Ovary (tissue), 9 donors: ENCODE data around the gene MEN1. TPM values are rescaled to one million over a fixed set of nuclear protein-coding genes. Genes with fewer than 3 reads are reported as not detected.

ENCODE experiments used
- DNase-seq, 5 donors: peaks; one replicate each; pipeline ENCODE4 v3.0.0-alpha.2; 2019 to 2020
- H3K27ac ChIP-seq, 2 donors: fragments of 200-600 bp; one replicate each; pipeline versions ENCODE4 v1.5.1 to v1.8.0; 2019 to 2022
- H3K27me3 ChIP-seq: fragments of 200-600 bp; one replicate; pipeline ENCODE4 v1.8.0; 2022
- H3K36me3 ChIP-seq: fragments of 200-600 bp; sonication (generic); one replicate; pipeline ENCODE4 v1.5.1; 2019
- H3K4me1 ChIP-seq: one replicate; pipeline ENCODE4 v1.8.1; 2013; ENCODE audit warnings: mild to moderate bottlenecking, moderate library complexity; ENCODE audit not compliant: insufficient read depth
- H3K4me3 ChIP-seq: fragments of 200-600 bp; sonication (generic); one replicate; pipeline ENCODE4 v1.5.1; 2017
- H3K9me3 ChIP-seq, 2 donors: fragments of 200-600 bp in 1 of 2; sonication (generic) in 1 of 2; one replicate each; pipeline versions ENCODE4 v1.5.1 to v1.8.1; 2013 to 2019; ENCODE audit warnings: mild to moderate bottlenecking in 1 of 2, moderate library complexity in 1 of 2
- EP300 ChIP-seq: sonication (generic); formaldehyde crosslinking; IDR thresholded peaks from one replicate; pipeline ENCODE4 v1.6.1; 2017; ENCODE audit warnings: antibody characterized with exemption
- POLR2A ChIP-seq: fragments of 450-650 bp; IDR thresholded peaks from one replicate; pipeline ENCODE4 v1.6.1; 2017; ENCODE audit warnings: antibody characterized with exemption, mild to moderate bottlenecking, moderate library complexity
- WGBS, 3 donors: extraction: QIAGEN DNeasy Blood & Tissue Kit in 1 of 3; methylation state at CpG; one replicate each; pipeline versions ENCODE4 v1.1.5 to v1.1.7; 2013 to 2017; 5-methylcytosine and 5-hydroxymethylcytosine counted together
- intact Hi-C, 4 donors: fragments of 100-400 bp; cut with DNase I; formaldehyde crosslinking; loops; one replicate each; pipeline versions ENCODE4 v1.11.0 to v1.15.1; 2022 to 2023
- polyA plus RNA-seq, 2 donors: library from polyadenylated mRNA; stranded (reverse); fragments of 200-250 nt in 1 of 2; fragments of 350-450 nt in 1 of 2; fragmentation: Illumina TruSeq in 1 of 2; extraction: RNeasy Lipid Tissue Mini Kit (QIAGEN cat#74804) in 1 of 2; gene quantifications; one replicate each; pipeline ENCODE4 v1.2.3, GENCODE V29; 2013 to 2014
- total RNA-seq, 7 donors: library from RNA; depleted of rRNA in 2 of 7; stranded (reverse); fragments of >200 nt in 2 of 7; fragmentation: NEBNext Ultra II Directional in 3 of 7; extraction: Animal tissue kit (Norgen Biotek cat#: 25700) in 3 of 7; gene quantifications; one replicate each; pipeline versions ENCODE4 v1.1.0 to v1.2.4, GENCODE V29; 2016 to 2023
- TF ChIP-seq, protein P1 (sequence below), 3 donors: fragments of 450-650 bp in 2 of 3; fragments of 200-600 bp in 1 of 3; IDR thresholded peaks; one replicate each; pipeline versions ENCODE4 v1.5.1 to v1.8.0; 2016 to 2022; ENCODE audit warnings: antibody characterized with exemption in 3 of 3, mild to moderate bottlenecking in 1 of 3
- donor health status: DM: no; HTN: no; CAD: no; lungs with moderate emphysema.
- donor health status: DM: no; HTN: no; CAD: no.
- donor health status: Bipolar disorder and iron deficiency.
- donor health status: DM: yes; HTN: yes; CAD: no.
- donor health status: DM: no; HTN: no; CAD: no.
- donor health status: DM: yes; HTN: yes; CAD: no.

The MEN1 gene
- total and polyA plus RNA-seq, 9 donors: 14.4 to 28.6 (median 21.2) TPM

DNA sequence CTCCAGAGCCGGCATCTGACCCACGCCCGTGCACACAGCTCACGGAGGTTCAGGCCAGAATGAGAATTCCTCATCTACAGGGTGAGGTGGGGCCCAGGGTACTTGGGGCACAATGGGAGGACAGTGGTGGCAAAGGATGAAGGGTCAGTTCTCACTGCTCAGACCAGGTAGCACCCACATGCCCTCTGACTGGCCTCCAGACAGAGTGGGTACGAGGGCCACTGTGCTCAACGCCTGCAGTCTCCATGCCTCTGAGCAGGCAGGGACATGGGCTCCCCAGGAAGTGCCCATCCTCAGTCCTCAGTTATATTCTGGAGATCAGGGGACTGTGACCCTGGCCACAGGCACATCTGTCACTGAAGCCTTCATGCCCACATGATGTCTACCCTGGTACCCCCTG lies 47.1 kb upstream of the MEN1 start:
- intact Hi-C loops: no loop called here
- Histone ChIP-seq H3K4me3 (no peak overlapping the region), H3K9me3 (no peaks in the 10 kb centered on the region), H3K36me3 (no peaks in the 10 kb centered on the region), H3K4me1 (peaks cover 12% of the 10 kb centered on the region), H3K27ac (no peak overlapping the region), H3K27me3 (no peaks in the 10 kb centered on the region)
- TF ChIP-seq EP300: no peak
- TF ChIP-seq, protein P1, sequence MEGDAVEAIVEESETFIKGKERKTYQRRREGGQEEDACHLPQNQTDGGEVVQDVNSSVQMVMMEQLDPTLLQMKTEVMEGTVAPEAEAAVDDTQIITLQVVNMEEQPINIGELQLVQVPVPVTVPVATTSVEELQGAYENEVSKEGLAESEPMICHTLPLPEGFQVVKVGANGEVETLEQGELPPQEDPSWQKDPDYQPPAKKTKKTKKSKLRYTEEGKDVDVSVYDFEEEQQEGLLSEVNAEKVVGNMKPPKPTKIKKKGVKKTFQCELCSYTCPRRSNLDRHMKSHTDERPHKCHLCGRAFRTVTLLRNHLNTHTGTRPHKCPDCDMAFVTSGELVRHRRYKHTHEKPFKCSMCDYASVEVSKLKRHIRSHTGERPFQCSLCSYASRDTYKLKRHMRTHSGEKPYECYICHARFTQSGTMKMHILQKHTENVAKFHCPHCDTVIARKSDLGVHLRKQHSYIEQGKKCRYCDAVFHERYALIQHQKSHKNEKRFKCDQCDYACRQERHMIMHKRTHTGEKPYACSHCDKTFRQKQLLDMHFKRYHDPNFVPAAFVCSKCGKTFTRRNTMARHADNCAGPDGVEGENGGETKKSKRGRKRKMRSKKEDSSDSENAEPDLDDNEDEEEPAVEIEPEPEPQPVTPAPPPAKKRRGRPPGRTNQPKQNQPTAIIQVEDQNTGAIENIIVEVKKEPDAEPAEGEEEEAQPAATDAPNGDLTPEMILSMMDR (IDR thresholded peaks at IDR 0.05): no peak
- TF ChIP-seq POLR2A: no peak
- 90 to 96% (median 94%) methylated on average over 6 of the region's 6 CpGs for WGBS, 3 donors
- DNase-seq: no peak

DNA sequence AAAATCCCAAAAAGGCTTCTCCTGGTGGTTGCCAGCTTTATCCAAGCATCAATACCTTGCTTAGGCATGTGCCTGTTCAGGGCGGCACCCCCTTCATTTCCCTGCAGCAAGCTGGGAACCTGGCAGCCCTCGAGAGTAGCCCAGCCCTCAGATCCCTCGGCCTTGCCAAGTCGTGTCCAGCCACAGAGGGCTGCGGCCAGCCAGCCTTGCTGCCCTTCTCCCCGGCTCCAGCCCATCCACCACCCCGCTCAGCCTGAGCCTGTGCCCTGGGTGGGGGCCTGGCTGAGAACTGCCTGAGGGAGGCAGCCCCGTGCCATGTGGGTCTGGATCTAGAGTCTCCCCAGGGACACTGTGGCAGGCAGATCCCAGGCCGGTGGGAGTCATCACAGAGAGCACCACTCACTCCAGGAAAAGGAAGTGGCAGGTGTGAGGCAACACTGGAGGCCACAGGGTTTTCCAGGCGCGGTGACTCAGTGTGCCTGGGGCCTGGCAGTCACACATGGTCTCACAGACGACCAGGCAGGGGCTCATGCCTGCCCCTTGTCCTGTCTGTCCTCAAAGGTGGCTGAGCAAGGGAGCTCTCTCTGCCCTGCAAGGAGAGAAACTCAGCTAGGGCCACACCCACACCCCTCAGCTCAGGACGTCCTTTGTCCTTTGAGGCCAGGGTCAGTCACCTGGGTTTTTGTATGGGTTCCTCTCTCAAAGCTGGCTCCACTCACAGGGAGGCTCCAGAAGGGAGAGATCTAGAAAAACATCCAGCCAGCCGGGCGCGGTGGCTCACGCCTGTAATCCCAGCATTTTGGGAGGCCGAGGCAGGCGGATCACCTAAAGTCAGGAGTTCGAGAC lies 46.3 kb upstream of the MEN1 start:
- Histone ChIP-seq H3K9me3 (no peaks in the 10 kb centered on the region), H3K4me1 (peaks cover 12% of the 10 kb centered on the region), H3K4me3 (no peak overlapping the region), H3K36me3 (no peaks in the 10 kb centered on the region), H3K27ac (peak overlapping the region in 1 of 2 donors; percentile 20), H3K27me3 (no peaks in the 10 kb centered on the region)
- TF ChIP-seq POLR2A (no peak), EP300 (no peak)
- TF ChIP-seq, protein P1 (IDR thresholded peaks at IDR 0.05): no peak
- 70 to 82% (median 81%) methylated on average over 20 of the region's 20 CpGs for WGBS, 3 donors
- intact Hi-C loops: no loop called here
- peak in 2 of 5 donors; percentile 37 to 61 for DNase-seq

GRCh38 chr11:64855596-64856304 lies 45.4 kb upstream of the MEN1 start:
- TF ChIP-seq EP300: no peak
- TF ChIP-seq, protein P1 (IDR thresholded peaks at IDR 0.05): no peak
- TF ChIP-seq POLR2A: no peak
- H3K27ac ChIP-seq: peak overlapping the region; percentile 27 to 29
- no peak for DNase-seq
- intact Hi-C loops: no loop called here
- H3K36me3 ChIP-seq: no peaks in the 10 kb centered on the region
- WGBS, 3 donors: 78 to 82% (median 82%) methylated on average over 20 to 22 of the region's 22 CpGs
- no peaks in the 10 kb centered on the region for H3K9me3 ChIP-seq
- H3K4me1 ChIP-seq: peaks cover 12% of the 10 kb centered on the region
- no peak overlapping the region for H3K4me3 ChIP-seq
- H3K27me3 ChIP-seq: no peaks in the 10 kb centered on the region

- no peaks in the 10 kb centered on the region for H3K36me3 ChIP-seq
- H3K9me3 ChIP-seq: no peaks in the 10 kb centered on the region
- H3K27ac ChIP-seq: peak overlapping the region; percentile 27 to 29
- WGBS, 3 donors: 68% methylated on average over 44 to 45 of the region's 45 CpGs
- peak; percentile 54 to 80 (median 61) for DNase-seq
- H3K27me3 ChIP-seq: no peaks in the 10 kb centered on the region
- H3K4me3 ChIP-seq: no peak overlapping the region
- intact Hi-C loops: no loop called here
- TF ChIP-seq POLR2A: no peak
- TF ChIP-seq EP300: peak; percentile 40
- H3K4me1 ChIP-seq: peaks cover 12% of the 10 kb centered on the region
Observed at GRCh38 chr11:64854534-64855502, 44.5 kb upstream of the MEN1 start.
